G401.6 (cell line): ENCODE data around the gene APLP2.
"Not testable (repeated sequence)": the region's sequence is repeated elsewhere in the genome, so short reads cannot be mapped to it uniquely, and the experiment has no call there.

Experiments used
- FAIRE-seq: peaks from 2 replicates; lab custom pipeline; 2012; peaks lifted over from hg19 to GRCh38; lab: Jason Lieb, UNC

The APLP2 gene

GRCh38 chr11:130148796-130149326 lies 79.2 kb downstream of the APLP2 start:
- no peak for FAIRE-seq

GRCh38 chr11:130150790-130151189 lies 81.1 kb downstream of the APLP2 start:
- FAIRE-seq: no peak

GRCh38 chr11:130151196-130151595 lies 81.5 kb downstream of the APLP2 start:
- FAIRE-seq: no peak

GRCh38 chr11:130156108-130157022 lies 86.7 kb downstream of the APLP2 start:
- FAIRE-seq: no peak

GRCh38 chr11:130157101-130157500 lies 87.4 kb downstream of the APLP2 start:
- no peak for FAIRE-seq

- FAIRE-seq: no peak
Measured at GRCh38 chr11:130157840-130158239, 88.1 kb downstream of the APLP2 start.

GRCh38 chr11:130159139-130159538 lies 89.4 kb downstream of the APLP2 start:
- no peak for FAIRE-seq

GRCh38 chr11:130159657-130160497 lies 90.2 kb downstream of the APLP2 start, which contains the start of gene ST14:
ST14 (plus strand) TSS chr11:130159782; CDS start chr11:130159980, 198 bp downstream.
- no peak for FAIRE-seq

- FAIRE-seq: no peak
Measured at GRCh38 chr11:130160498-130161155, 90.9 kb downstream of the APLP2 start.

- FAIRE-seq: no peak
Measured at GRCh38 chr11:130161441-130162145, 91.9 kb downstream of the APLP2 start.

GRCh38 chr11:130162733-130163132 lies 93.0 kb downstream of the APLP2 start:
- FAIRE-seq: no peak

- FAIRE-seq: no peak
Measured at GRCh38 chr11:130163346-130164220, 93.9 kb downstream of the APLP2 start.

- no peak for FAIRE-seq
Measured at GRCh38 chr11:130164221-130164570, 94.5 kb downstream of the APLP2 start.

GRCh38 chr11:130165601-130166456 lies 96.1 kb downstream of the APLP2 start:
- no peak for FAIRE-seq

GRCh38 chr11:130166457-130166784 lies 96.7 kb downstream of the APLP2 start:
- no peak for FAIRE-seq

- FAIRE-seq: no peak
Measured at GRCh38 chr11:130167146-130167545, 97.5 kb downstream of the APLP2 start.

- no peak for FAIRE-seq
Measured at GRCh38 chr11:130168105-130168504, 98.4 kb downstream of the APLP2 start.

GRCh38 chr11:130170345-130170744 lies 100.7 kb downstream of the APLP2 start:
- no peak for FAIRE-seq

GRCh38 chr11:130171534-130171933 lies 101.8 kb downstream of the APLP2 start:
- FAIRE-seq: no peak

GRCh38 chr11:130172001-130172400 lies 102.3 kb downstream of the APLP2 start:
- not testable (repeated sequence) for FAIRE-seq
